ENCODE measurements around the gene BSN.

DNA sequence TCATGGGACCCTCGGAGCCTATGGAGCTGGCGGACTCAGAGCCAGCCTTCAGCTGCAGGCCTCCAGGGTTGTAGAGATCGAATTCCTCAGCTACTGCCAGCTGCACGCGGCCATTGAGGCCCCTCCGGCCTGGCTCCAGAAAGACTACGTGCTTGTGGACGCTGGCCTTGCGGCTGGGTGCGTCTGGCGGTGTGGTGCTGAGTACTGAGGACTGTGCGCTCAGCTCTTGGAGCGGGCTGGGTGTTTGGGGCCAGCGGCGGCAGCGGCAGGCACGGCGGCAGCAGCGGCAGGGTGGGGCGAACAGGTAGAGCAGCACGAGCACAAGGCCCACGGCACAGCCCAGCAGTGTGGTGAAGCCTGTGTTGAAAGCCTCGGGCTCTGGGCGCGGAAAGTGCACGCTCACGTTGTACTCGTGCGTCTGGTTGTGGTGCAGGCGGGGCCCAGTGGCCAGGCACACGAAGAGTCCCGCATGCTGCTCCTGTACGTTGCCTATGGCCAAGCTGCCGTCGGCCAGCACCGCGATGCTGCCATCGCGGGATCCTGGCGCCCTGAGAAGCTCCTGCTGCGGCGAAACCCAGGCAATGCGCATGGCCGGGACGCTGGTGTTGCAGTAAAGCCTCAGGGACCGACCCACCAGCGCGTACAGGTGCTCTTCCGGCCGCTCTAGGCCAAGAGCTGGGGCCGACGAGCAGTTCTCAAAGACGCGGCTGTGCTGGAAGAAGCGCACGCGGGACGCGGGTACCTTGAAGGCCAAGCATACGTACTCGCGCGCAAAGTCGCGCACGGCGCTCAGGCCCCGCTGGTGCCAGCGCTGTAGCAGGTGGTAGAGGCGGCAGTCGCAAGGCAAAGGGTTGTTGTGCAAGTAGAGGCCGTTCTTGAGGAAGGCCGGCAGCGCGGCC is 163.9 kb downstream of the BSN start:
- no peak for TF ChIP-seq ZNF416 (tag by site-specific recombination; IDR thresholded peaks at IDR 0.05)
- TF ChIP-seq, protein P1, sequence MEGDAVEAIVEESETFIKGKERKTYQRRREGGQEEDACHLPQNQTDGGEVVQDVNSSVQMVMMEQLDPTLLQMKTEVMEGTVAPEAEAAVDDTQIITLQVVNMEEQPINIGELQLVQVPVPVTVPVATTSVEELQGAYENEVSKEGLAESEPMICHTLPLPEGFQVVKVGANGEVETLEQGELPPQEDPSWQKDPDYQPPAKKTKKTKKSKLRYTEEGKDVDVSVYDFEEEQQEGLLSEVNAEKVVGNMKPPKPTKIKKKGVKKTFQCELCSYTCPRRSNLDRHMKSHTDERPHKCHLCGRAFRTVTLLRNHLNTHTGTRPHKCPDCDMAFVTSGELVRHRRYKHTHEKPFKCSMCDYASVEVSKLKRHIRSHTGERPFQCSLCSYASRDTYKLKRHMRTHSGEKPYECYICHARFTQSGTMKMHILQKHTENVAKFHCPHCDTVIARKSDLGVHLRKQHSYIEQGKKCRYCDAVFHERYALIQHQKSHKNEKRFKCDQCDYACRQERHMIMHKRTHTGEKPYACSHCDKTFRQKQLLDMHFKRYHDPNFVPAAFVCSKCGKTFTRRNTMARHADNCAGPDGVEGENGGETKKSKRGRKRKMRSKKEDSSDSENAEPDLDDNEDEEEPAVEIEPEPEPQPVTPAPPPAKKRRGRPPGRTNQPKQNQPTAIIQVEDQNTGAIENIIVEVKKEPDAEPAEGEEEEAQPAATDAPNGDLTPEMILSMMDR (tag by site-specific recombination; IDR thresholded peaks at IDR 0.05), result no peak
- TF ChIP-seq ZNF514 (tag by site-specific recombination; IDR thresholded peaks at IDR 0.05), result no peak
- TF ChIP-seq ZNF239 (tag by site-specific recombination; IDR thresholded peaks at IDR 0.05), result no peak
- no peak for TF ChIP-seq ZBTB7A (tag by site-specific recombination; IDR thresholded peaks at IDR 0.05; ENCODE audit: low read depth)
- no peak for TF ChIP-seq KLF10 (tag by site-specific recombination; IDR thresholded peaks at IDR 0.05)
- TF ChIP-seq ZNF138 (tag by site-specific recombination; IDR thresholded peaks at IDR 0.05; ENCODE audit: borderline replicate concordance), result no peak
